Uterus (tissue), 4 donors: ENCODE measurements around the gene MAMDC2. TPM values are rescaled to one million over a fixed set of nuclear protein-coding genes. Genes with fewer than 3 reads are reported as not detected.

Source experiments
- DNase-seq, 2 donors: peaks; one replicate each; pipeline ENCODE4 v3.0.0-alpha.2; 2019 to 2020
- H3K27ac ChIP-seq, 2 donors: fragments of 200-600 bp; sonication (generic); 1 replicate in 1 of 2; 2 replicates in 1 of 2; pipeline ENCODE4 v1.5.1; 2016 to 2018
- H3K27me3 ChIP-seq, 2 donors: fragments of 200-600 bp; sonication (generic); one replicate each; pipeline ENCODE4 v1.5.1; 2018 to 2019; ENCODE audit warnings: control low read depth in 1 of 2
- H3K36me3 ChIP-seq, 2 donors: fragments of 200-600 bp; sonication (generic); one replicate each; pipeline ENCODE4 v1.5.1; 2019; ENCODE audit warnings: control low read depth in 1 of 2
- H3K4me1 ChIP-seq, 2 donors: fragments of 200-600 bp; sonication (generic); one replicate each; pipeline ENCODE4 v1.5.1; 2018 to 2019; ENCODE audit warnings: control low read depth in 1 of 2
- H3K4me3 ChIP-seq, 2 donors: fragments of 200-600 bp; sonication (generic); 1 replicate in 1 of 2; 2 replicates in 1 of 2; pipeline ENCODE4 v1.5.1; 2018 to 2019; ENCODE audit warnings: mild to moderate bottlenecking in 1 of 2
- H3K9me3 ChIP-seq, 2 donors: fragments of 200-600 bp; sonication (generic); one replicate each; pipeline ENCODE4 v1.5.1; 2019; ENCODE audit warnings: control low read depth in 1 of 2
- CTCF ChIP-seq, 4 experiments: fragments of 200-600 bp in 2 of 4; fragments of 450-650 bp in 2 of 4; sonication (generic) in 2 of 4; IDR thresholded peaks; one replicate each; pipeline ENCODE4 v1.5.1; 2016 to 2019; ENCODE audit warnings: antibody characterized with exemption in 4 of 4, mild to moderate bottlenecking in 2 of 4, moderate library complexity in 1 of 4
- POLR2A ChIP-seq, 2 donors: fragments of 450-650 bp; IDR thresholded peaks; one replicate each; pipeline ENCODE4 v1.6.1; 2016; ENCODE audit warnings: antibody characterized with exemption in 2 of 2, mild to moderate bottlenecking in 1 of 2, moderate library complexity in 1 of 2
- intact Hi-C: fragments of 100-400 bp; cut with DNase I; formaldehyde crosslinking; loops from one replicate; pipeline ENCODE4 v1.15.1; 2023; ENCODE audit warnings: low total_unique reads
- total RNA-seq, 4 donors: library from RNA; depleted of rRNA in 3 of 4; stranded (reverse); fragments of >200 nt in 3 of 4; gene quantifications; one replicate each; pipeline versions ENCODE4 v1.1.0 to v1.2.4, GENCODE V29; 2014 to 2023
- donor health status: DM: yes; HTN: yes; CAD: no.

MAMDC2 gene
- total RNA-seq, 4 donors from 2014 or later, result 42.7 to 204 (median 138) TPM

- intact Hi-C loops, result no loop called here
- Histone ChIP-seq H3K9me3 (no peaks in the 10 kb centered on the region), H3K4me3 (no peak overlapping the region), H3K36me3 (no peaks in the 10 kb centered on the region), H3K27me3 (no peaks in the 10 kb centered on the region), H3K27ac (peak overlapping the region in 1 of 2 donors; percentile 10), H3K4me1 (no peaks in the 10 kb centered on the region)
- TF ChIP-seq POLR2A (IDR thresholded peaks at IDR 0.05), result no peak
- no peak for TF ChIP-seq CTCF (IDR thresholded peaks at IDR 0.05)
- no peak for DNase-seq
Measured at GRCh38 chr9:70000469-70000868, 43.2 kb upstream of the MAMDC2 start.

DNA sequence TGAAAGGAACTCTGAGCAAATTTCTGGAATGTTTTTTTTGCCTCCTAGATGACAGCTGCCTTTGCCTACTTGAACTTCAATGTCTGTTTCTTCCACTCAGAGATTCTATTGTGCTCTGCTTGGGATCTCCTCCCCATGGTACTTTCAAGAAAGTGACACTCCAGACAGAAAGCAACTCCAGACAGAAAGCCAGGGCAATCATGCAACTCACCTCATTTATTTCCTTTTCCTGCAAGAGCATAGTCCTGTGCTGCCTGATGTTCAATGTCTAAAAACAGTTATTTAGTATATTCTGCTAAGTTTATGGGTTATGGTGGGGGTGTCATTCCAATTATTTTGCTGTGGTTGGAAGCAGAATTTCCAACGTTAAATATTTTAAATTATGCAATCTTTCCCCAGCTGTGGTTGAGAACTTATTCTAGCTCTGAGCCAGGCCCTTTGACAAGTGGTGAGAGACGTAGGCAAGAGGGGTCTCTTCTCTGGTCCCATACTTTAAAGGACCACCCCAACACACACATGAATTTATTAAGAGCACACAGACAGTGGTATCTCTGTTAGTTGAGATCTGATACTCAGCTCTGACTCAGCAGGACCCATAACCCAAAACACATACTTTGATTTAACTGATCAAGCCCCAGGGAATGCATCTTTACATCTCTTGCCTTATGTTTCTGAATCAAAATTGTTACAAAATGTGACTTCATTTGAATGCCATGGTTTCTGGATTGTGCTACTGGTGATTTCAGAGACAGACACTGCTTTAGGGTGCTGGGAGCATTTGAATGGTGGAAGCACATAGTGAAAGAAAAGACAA, 39.5 kb upstream of the MAMDC2 start:
- no peak for TF ChIP-seq POLR2A (IDR thresholded peaks at IDR 0.05)
- TF ChIP-seq CTCF (IDR thresholded peaks at IDR 0.05), result no peak
- H3K4me1 ChIP-seq, result peaks cover 0 to 5% of the 10 kb centered on the region in 2 donors
- no peak for DNase-seq
- H3K27me3 ChIP-seq, result no peaks in the 10 kb centered on the region
- no peaks in the 10 kb centered on the region for H3K9me3 ChIP-seq
- no peaks in the 10 kb centered on the region for H3K36me3 ChIP-seq
- H3K4me3 ChIP-seq, result no peak overlapping the region
- no peak overlapping the region for H3K27ac ChIP-seq
- intact Hi-C loops, result no loop called here

- intact Hi-C loops, result no loop called here
- Histone ChIP-seq H3K4me3 (no peak overlapping the region), H3K36me3 (no peaks in the 10 kb centered on the region), H3K27ac (peak overlapping the region in 1 of 2 donors; percentile 17), H3K4me1 (peaks cover 0 to 5% of the 10 kb centered on the region in 2 donors), H3K27me3 (no peaks in the 10 kb centered on the region), H3K9me3 (no peaks in the 10 kb centered on the region)
- DNase-seq, result peak in 1 of 2 donors; percentile 45
- no peak for TF ChIP-seq POLR2A (IDR thresholded peaks at IDR 0.05)
- TF ChIP-seq CTCF (IDR thresholded peaks at IDR 0.05), result no peak
Measured at GRCh38 chr9:70006306-70006705, 37.3 kb upstream of the MAMDC2 start.

DNA sequence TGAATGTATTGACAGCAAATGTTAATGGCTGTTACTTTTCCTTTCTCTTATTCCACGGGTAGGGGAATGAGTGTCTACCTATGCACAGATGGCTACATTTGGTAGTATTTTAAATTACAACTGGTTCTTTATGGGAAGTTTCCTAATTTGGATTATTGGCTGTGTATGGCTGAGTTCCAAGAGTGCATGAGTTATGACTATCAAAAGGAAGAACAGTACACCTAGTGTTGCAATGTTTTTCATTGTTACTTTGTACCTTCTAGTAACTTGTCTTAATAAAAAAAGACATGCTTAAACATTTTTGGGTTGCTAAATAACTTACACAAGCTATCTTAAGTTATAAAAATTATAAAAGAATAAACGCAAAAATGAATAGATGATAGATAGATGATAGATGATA, 35.8 kb upstream of the MAMDC2 start:
- Histone ChIP-seq H3K36me3 (no peaks in the 10 kb centered on the region), H3K27me3 (no peaks in the 10 kb centered on the region), H3K27ac (no peak overlapping the region), H3K4me3 (no peak overlapping the region), H3K4me1 (peaks cover 0 to 5% of the 10 kb centered on the region in 2 donors), H3K9me3 (no peaks in the 10 kb centered on the region)
- intact Hi-C loops, result no loop called here
- no peak for DNase-seq
- no peak for TF ChIP-seq CTCF (IDR thresholded peaks at IDR 0.05)
- no peak for TF ChIP-seq POLR2A (IDR thresholded peaks at IDR 0.05)

- Histone ChIP-seq H3K36me3 (no peaks in the 10 kb centered on the region), H3K4me3 (no peak overlapping the region), H3K9me3 (peaks cover 0 to 5% of the 10 kb centered on the region in 2 donors), H3K27ac (peak overlapping the region in 1 of 2 donors; percentile 12), H3K27me3 (no peaks in the 10 kb centered on the region), H3K4me1 (peaks cover 0 to 5% of the 10 kb centered on the region in 2 donors)
- no peak for DNase-seq
- TF ChIP-seq CTCF (IDR thresholded peaks at IDR 0.05) (no peak), POLR2A (IDR thresholded peaks at IDR 0.05) (no peak)
- intact Hi-C loops, result no loop called here
Measured at GRCh38 chr9:70010015-70010414, 33.6 kb upstream of the MAMDC2 start.
